GM23248 (cell line): ENCODE data around the gene COL6A1. TPM values are rescaled to one million over a fixed set of nuclear protein-coding genes. Genes with fewer than 3 reads are reported as not detected.

ENCODE experiments used
- DNase-seq: peaks from one replicate; pipeline ENCODE4 v3.0.0-alpha.2; 2015
- H2AFZ ChIP-seq: fragments of 200-600 bp; sonication (generic); 2 replicates; pipeline ENCODE4 v1.6.1; 2016; ENCODE audit warnings: antibody characterized with exemption
- H3F3A ChIP-seq: fragments of 200-600 bp; sonication (generic); 2 replicates; pipeline ENCODE4 v1.6.1; 2016; ENCODE audit warnings: mild to moderate bottlenecking, antibody characterized with exemption, mixed run types; ENCODE audit not compliant: insufficient read depth
- H3K27ac ChIP-seq: fragments of 200-600 bp; sonication (generic); 2 replicates; pipeline ENCODE4 v1.5.1; 2016; ENCODE audit warnings: mild to moderate bottlenecking
- H3K27me3 ChIP-seq: fragments of 200-600 bp; sonication (generic); replicated peaks from 2 replicates; pipeline ENCODE4 v1.6.1; 2016; ENCODE audit warnings: mild to moderate bottlenecking; ENCODE audit not compliant: insufficient read depth
- H3K36me3 ChIP-seq: fragments of 200-600 bp; sonication (generic); 2 replicates; pipeline ENCODE4 v1.6.1; 2016; ENCODE audit warnings: low read depth, mild to moderate bottlenecking
- H3K4me1 ChIP-seq: fragments of 200-600 bp; sonication (generic); 2 replicates; pipeline ENCODE4 v1.6.1; 2016; ENCODE audit warnings: mild to moderate bottlenecking; ENCODE audit not compliant: insufficient read depth
- H3K4me2 ChIP-seq: fragments of 200-600 bp; sonication (generic); one replicate; pipeline ENCODE4 v1.6.1; 2016; ENCODE audit warnings: mild to moderate bottlenecking; ENCODE audit not compliant: unreplicated experiment
- H3K4me3 ChIP-seq: fragments of 200-600 bp; sonication (generic); 2 replicates; pipeline ENCODE4 v1.5.1; 2016; ENCODE audit warnings: mild to moderate bottlenecking
- H3K79me2 ChIP-seq: fragments of 200-600 bp; sonication (generic); 2 replicates; pipeline ENCODE4 v1.6.1; 2016; ENCODE audit warnings: mild to moderate bottlenecking; ENCODE audit not compliant: insufficient read depth
- H3K9ac ChIP-seq: fragments of 200-600 bp; sonication (generic); 2 replicates; pipeline ENCODE4 v1.6.1; 2016; ENCODE audit warnings: mild to moderate bottlenecking
- H3K9me2 ChIP-seq: fragments of 200-600 bp; sonication (generic); 2 replicates; pipeline ENCODE4 v1.6.1; 2016; ENCODE audit warnings: mixed run types, mild to moderate bottlenecking, moderate library complexity; ENCODE audit not compliant: insufficient read depth
- H3K9me3 ChIP-seq: fragments of 200-600 bp; sonication (generic); one replicate; pipeline ENCODE4 v1.6.1; 2017; ENCODE audit warnings: low read depth
- H4K20me1 ChIP-seq: fragments of 200-600 bp; sonication (generic); 2 replicates; pipeline ENCODE4 v1.6.0; 2016; ENCODE audit not compliant: insufficient read depth
- EZH2 ChIP-seq: fragments of 200-600 bp; sonication (generic); IDR thresholded peaks from 2 replicates; pipeline ENCODE4 v1.6.1; 2018; ENCODE audit warnings: antibody characterized with exemption, mild to moderate bottlenecking; ENCODE audit not compliant: insufficient read depth, poor library complexity, severe bottlenecking
- EZH2phosphoT487 ChIP-seq: fragments of 200-600 bp; sonication (generic); IDR thresholded peaks from 2 replicates; pipeline ENCODE4 v1.6.1; 2018; ENCODE audit warnings: antibody characterized with exemption, moderate library complexity, mild to moderate bottlenecking, low read depth; ENCODE audit not compliant: insufficient read depth
- WGBS, 2 experiments: methylation state at CpG; one replicate each; pipeline ENCODE4 v1.1.6; 2015 to 2017; ENCODE audit warnings: low lambda C conversion rate in 2 of 2, low coverage in 1 of 2; ENCODE audit errors: missing lambda C conversion rate in 2 of 2; 5-methylcytosine and 5-hydroxymethylcytosine counted together
- in situ Hi-C: fragments of 300-500 bp; cut with MboI; formaldehyde crosslinking; loops from 2 replicates; pipeline ENCODE4 v1.15.0; 2020
- polyA plus RNA-seq: library from polyadenylated mRNA; unstranded; fragments of >200 nt; fragmentation: Nextera tagmentation; extraction: Ambion mirVana; gene quantifications from 2 replicates; pipeline ENCODE4 v1.2.1, GENCODE V29; 2016
- total RNA-seq: library from RNA; depleted of rRNA; stranded (reverse); fragments of >200 nt; shearing (Covaris generic); gene quantifications from 2 replicates; pipeline ENCODE4 v1.2.3, GENCODE V29; 2014

Gene COL6A1
- total and polyA plus RNA-seq, 2 experiments from 2014 or later = 685 to 1,783 TPM

DNA sequence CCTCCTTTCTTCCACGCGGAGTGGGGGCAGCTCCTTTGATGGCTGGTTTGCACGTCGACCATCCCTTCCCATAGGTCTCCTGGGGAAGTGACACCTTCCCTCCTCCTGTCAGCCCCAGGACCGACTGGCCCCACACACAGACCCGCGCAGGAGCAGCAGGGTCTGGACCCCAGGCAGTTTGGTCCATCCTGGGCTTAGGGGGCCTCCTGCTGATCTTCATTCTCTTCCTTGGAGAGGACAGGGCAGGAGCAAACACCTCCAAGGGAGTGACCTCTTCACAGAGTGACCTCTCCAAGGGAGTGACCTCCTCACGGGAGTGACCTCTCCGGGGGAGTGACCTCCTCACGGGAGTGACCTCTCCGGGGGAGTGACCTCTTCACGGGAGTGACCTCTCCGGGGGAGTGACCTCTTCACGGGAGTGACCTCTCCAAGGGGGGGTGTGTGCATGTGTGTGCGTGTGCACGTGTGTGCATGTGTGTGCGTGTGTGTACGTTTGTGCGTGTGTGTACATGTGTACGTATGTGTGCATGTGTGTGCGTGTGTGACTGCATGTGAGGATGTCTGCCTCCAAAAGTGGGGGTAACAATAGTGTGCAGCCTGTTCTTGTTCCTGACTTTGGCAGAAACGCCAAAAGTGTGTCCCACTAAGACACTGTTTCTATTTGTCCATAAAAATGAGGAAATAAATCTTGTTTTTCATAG lies 29.8 kb downstream of the COL6A1 start:
- H3K79me2 ChIP-seq = no peaks in the 10 kb centered on the region
- H2AFZ ChIP-seq = no peak overlapping the region
- no peak overlapping the region for H3K9ac ChIP-seq
- in situ Hi-C loops = no loop called here
- no peak for TF ChIP-seq EZH2phosphoT487
- no peak for TF ChIP-seq EZH2
- H3K36me3 ChIP-seq = no peaks in the 10 kb centered on the region
- H3K9me3 ChIP-seq = no peaks in the 10 kb centered on the region
- H3K9me2 ChIP-seq = no peaks in the 10 kb centered on the region
- H3K4me2 ChIP-seq = no peak overlapping the region
- no peak overlapping the region for H3K4me3 ChIP-seq
- no peaks in the 10 kb centered on the region; the same call in 1 of the 2 replicates for H3K4me1 ChIP-seq
- no peaks in the 10 kb centered on the region for H4K20me1 ChIP-seq
- H3K27ac ChIP-seq = no peak overlapping the region
- peaks cover 17% of the 10 kb centered on the region; the same call in 1 of the 2 replicates for H3F3A ChIP-seq
- DNase-seq = no peak
- no peaks in the 10 kb centered on the region for H3K27me3 ChIP-seq
- 64 to 74% methylated on average over 16 to 22 of the region's 22 CpGs for WGBS, 2 experiments

DNA sequence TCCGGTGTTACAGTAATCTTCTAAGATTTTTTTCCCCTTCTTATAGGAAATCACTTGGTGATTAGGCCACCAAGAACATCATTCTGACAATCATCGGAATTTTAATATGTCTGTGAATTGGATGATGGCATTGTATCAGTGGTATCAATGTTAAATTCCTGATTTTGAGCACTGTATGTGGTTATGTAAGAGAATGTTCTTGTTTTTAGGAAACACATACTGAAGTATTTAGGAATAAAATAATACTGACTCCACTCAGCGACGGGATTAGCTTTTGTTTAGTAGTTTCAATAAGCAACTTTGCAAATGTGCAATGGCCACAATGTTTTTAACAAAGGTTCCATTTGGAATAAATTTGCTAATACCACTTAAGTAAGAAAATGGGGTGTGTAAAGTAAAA lies 30.6 kb downstream of the COL6A1 start:
- H2AFZ ChIP-seq = peak overlapping the region; percentile 44
- H3K9ac ChIP-seq = no peak overlapping the region
- TF ChIP-seq EZH2 = no peak
- no peak for TF ChIP-seq EZH2phosphoT487
- no peak overlapping the region for H3K4me3 ChIP-seq
- H4K20me1 ChIP-seq = no peaks in the 10 kb centered on the region
- no peak overlapping the region for H3K4me2 ChIP-seq
- in situ Hi-C loops = no loop called here
- no peaks in the 10 kb centered on the region for H3K9me2 ChIP-seq
- no peaks in the 10 kb centered on the region for H3K36me3 ChIP-seq
- WGBS, 2 experiments = 31 to 46% methylated on average over 4 of the region's 4 CpGs
- H3K27me3 ChIP-seq = no peaks in the 10 kb centered on the region
- H3K79me2 ChIP-seq = no peaks in the 10 kb centered on the region
- peaks cover 17% of the 10 kb centered on the region; the same call in 1 of the 2 replicates for H3F3A ChIP-seq
- H3K4me1 ChIP-seq = no peaks in the 10 kb centered on the region; the same call in 1 of the 2 replicates
- H3K9me3 ChIP-seq = no peaks in the 10 kb centered on the region
- H3K27ac ChIP-seq = no peak overlapping the region
- no peak for DNase-seq

DNA sequence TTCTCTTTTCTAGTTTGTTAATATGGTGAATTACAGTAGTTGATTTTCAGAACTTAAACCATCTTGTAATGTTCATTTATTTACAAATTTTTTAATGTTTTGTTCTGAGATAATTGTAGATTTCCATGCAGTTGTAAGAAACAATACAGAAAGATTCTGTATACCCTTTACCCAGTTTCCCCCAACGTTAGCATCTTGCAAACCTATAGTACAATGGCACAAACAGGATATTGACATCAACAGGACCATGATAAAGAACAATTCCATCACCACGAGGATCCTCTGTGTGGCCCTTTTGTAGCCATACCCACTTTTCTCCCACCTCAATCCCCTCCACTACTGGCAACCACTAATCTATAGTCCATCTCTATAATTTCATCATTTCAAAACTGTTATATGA lies 33.3 kb downstream of the COL6A1 start:
- TF ChIP-seq EZH2phosphoT487 (no peak), EZH2 (no peak)

DNA sequence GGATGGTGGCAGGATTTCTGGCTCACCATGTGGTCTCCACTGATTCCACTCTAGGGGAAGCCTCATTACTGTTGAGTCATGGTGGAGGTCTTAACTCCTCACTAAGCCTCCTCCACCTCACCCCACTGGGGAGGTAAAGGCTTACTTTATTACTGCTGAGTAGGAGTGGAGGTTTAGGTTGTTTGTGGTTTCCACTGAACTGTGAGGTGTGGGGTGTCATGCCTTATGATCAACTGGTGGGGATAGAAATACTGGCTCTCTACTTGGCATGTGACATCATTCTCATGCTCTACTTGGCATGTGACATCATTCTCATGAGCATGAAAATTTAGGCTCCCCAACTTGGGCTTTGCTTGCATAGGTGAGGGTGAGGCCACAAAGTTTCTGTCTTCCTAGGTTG lies 35.6 kb downstream of the COL6A1 start:
- no peak for DNase-seq
- Histone ChIP-seq H3K27ac (no peak overlapping the region), H3K27me3 (no peaks in the 10 kb centered on the region), H3K36me3 (no peaks in the 10 kb centered on the region), H3K79me2 (no peaks in the 10 kb centered on the region), H3K4me1 (peaks cover 5% of the 10 kb centered on the region), H3K9ac (no peak overlapping the region), H3F3A (peaks cover 12% of the 10 kb centered on the region; the same call in 1 of the 2 replicates), H3K4me3 (no peak overlapping the region), H2AFZ (no peak overlapping the region), H3K9me3 (no peaks in the 10 kb centered on the region), H3K4me2 (no peak overlapping the region), H4K20me1 (no peaks in the 10 kb centered on the region), H3K9me2 (no peaks in the 10 kb centered on the region)
- no peak for TF ChIP-seq EZH2
- no peak for TF ChIP-seq EZH2phosphoT487
- in situ Hi-C loops = no loop called here

More for the DNA sequence above, 33.3 kb downstream of the COL6A1 start:
- H3K4me2 ChIP-seq = no peak overlapping the region
- no peak overlapping the region for H3K9ac ChIP-seq
- in situ Hi-C loops = no loop called here
- no peaks in the 10 kb centered on the region for H3K79me2 ChIP-seq
- no peaks in the 10 kb centered on the region for H3K9me2 ChIP-seq
- no peaks in the 10 kb centered on the region for H4K20me1 ChIP-seq
- H3K27ac ChIP-seq = no peak overlapping the region
- no peaks in the 10 kb centered on the region for H3K36me3 ChIP-seq
- H3F3A ChIP-seq = peaks cover 17% of the 10 kb centered on the region; the same call in 1 of the 2 replicates
- no peak for DNase-seq
- WGBS, 2 experiments = 87 to 95% methylated on average over 2 of the region's 2 CpGs
- H3K9me3 ChIP-seq = no peaks in the 10 kb centered on the region
- H3K4me3 ChIP-seq = no peak overlapping the region
- no peak overlapping the region for H2AFZ ChIP-seq
- H3K27me3 ChIP-seq = no peaks in the 10 kb centered on the region
- no peaks in the 10 kb centered on the region; the same call in 1 of the 2 replicates for H3K4me1 ChIP-seq
